GM19328 (cell line): ENCODE results near the gene JMJD8.
"Not testable (repeated sequence)": the region's sequence is repeated elsewhere in the genome, so short reads cannot be mapped to it uniquely, and the experiment has no call there.

Experiments
- ATAC-seq: cut with Tn5 transposase; IDR thresholded peaks from one replicate; pipeline ENCODE4 v1.9.1; 2021; ENCODE audit warnings: mild to moderate bottlenecking, moderate library complexity; ENCODE audit not compliant: unreplicated experiment

Gene JMJD8

DNA sequence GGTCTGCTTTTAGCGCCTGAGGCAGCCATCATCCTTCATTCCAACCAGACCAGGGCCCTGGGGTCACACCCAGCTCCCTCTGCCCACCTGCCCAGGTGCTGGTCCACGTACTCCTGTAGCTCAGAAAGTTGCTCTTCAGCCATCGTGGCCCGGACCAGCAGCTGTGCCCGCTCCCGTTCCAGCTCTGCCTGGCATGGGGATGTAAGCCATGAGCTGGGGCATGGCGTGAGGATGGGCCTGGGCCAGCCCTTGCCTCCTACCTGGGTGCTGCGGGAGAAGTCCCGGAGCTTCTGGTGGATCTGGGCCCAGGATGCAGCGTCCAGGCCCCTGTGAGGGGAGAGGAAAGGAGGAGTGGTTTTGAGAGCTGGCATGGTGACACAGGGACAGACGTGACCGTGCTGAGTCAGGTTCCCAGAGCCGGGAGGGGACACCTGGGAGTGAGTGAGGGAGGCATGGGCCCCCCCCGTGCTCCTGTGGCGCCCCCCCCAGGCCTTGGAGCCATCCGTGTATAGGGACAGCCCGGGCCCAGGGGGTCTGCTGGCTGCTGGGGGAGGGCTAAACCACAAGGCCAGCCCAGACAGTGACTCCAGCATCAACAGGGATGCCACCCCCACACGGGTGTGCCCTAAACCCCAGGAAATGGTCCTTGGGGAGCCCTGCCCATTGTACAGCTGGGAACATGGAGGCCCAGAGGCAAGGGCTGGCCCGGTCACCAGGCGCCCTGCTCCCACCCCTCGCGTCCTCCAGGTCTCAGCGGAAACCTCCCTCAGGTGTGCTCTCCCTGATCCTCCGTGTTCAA is 38.9 kb upstream of the JMJD8 start:
- no peak for ATAC-seq

- ATAC-seq = no peak
Measured at GRCh38 chr16:721765-722540, 37.8 kb upstream of the JMJD8 start.

GRCh38 chr16:720990-721764 is 37.0 kb upstream of the JMJD8 start, which contains the start of gene ANTKMT:
TSS of gene ANTKMT (plus strand) at chr16:721146. CDS start at chr16:721275, 129 bp downstream.
- ATAC-seq = peak; percentile 73

- peak; percentile 13 for ATAC-seq
Measured at GRCh38 chr16:720447-720989, 36.4 kb upstream of the JMJD8 start.

- ATAC-seq = no peak
Measured at GRCh38 chr16:719815-720446, 35.8 kb upstream of the JMJD8 start.

GRCh38 chr16:718922-719321 is 34.8 kb upstream of the JMJD8 start:
- ATAC-seq = no peak

GRCh38 chr16:718389-718788 is 34.3 kb upstream of the JMJD8 start:
- ATAC-seq = no peak

DNA sequence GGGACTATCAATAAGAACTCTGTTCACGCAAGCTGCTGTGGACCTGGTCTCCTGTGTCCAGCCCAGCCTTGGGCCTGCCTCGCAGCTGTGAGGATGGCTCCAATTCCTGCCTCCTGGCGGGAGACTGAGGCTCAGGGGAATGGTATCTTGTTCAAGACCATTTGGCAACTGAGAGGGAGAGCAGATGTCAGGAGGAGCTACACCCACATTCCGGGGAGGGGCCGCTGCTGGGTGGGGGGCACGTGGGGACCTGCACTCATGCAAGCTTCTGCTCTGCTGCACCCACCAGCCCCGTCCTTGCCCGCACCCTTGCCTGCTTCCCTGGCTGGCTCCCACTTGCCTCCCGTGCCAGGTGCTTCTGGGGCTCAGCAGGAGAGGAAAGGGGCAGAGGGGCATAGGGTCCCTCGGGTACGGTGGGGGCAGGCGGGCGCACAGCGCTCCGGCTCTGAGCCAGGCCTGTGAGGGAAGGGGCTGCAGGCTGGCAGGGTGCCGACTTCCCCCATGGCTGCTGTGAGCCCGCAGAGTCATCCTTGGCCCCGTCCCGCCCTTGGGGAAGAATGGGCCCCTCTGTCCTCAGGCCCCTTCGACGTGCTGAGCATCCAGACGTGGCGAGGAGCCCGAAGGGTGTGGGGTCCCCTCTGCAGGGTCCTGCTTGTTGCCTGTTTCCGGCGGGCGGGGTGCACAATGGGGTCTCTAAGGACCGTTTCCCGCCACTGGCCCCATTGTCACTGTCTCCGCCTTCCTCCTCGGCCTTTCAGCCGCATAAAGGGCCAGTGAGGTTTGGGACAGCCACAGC is 33.5 kb upstream of the JMJD8 start:
- ATAC-seq = no peak

- no peak for ATAC-seq
Measured at GRCh38 chr16:716768-717325, 32.7 kb upstream of the JMJD8 start.

DNA sequence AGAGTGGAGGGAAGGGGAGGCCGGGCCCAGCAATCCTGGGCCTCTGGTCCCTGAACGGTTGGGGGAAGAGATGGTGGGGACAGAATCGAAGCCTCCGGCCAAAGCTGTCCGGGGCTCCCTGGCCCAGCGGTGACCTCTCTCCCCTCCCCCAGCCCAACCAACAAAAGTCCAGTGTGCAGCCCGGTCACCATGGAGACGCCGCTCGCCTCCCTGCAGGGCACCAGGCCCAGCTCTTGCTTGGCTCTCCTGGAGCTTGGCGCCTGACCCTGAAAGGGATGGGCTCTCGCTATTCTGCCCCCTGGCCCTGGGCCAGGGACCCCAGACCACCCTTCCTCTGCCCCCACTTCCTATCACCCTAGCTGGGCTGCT is 32.0 kb upstream of the JMJD8 start:
- no peak for ATAC-seq

- no peak for ATAC-seq
Measured at GRCh38 chr16:715477-716199, 31.5 kb upstream of the JMJD8 start.

- ATAC-seq = no peak
Measured at GRCh38 chr16:714558-715476, 30.7 kb upstream of the JMJD8 start, which contains the start of gene METRN. TSS of gene METRN (plus strand) at chr16:715118. CDS start at chr16:715290, 172 bp downstream.

- no peak for ATAC-seq
Measured at GRCh38 chr16:714079-714478, 29.9 kb upstream of the JMJD8 start.

GRCh38 chr16:712740-713250 is 28.7 kb upstream of the JMJD8 start:
- not testable (repeated sequence) for ATAC-seq

DNA sequence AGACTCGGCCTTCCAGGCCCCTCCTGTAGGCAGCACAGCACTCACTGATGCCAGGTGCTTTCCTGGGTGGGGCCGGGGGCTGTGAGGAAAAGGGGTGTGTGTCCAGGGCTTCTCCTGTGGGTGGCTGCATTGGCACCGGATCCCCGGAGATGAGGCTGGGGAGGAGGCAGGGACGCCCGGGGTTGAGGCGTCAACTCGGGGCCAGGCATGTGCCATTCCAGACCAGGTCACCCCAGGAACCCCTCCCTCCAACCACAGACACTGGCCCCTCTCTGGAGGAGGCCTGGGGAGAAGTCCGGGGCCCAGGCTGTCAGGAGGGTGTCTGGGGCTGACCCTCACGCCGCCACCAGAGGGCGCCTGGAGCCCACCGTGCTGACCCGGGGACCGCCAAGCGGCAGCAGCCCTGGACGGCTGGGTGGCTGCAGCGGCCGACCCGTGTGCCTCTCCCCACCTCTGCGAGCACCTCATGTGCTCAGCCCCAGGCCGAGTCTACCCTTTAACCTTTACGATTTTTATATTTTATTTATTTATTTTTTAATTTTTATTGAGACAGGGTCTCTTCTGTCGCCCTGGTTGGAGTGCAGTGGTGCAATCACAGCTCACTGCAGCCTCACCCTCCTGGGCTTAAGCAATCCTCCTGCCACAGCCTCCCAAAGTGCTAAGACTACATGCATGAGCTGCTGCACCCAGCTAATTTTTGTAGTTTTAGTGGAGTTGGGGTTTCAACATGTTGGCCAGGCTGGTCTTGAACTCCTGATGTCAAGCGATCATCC is 27.6 kb upstream of the JMJD8 start:
- ATAC-seq = no peak

- no peak for ATAC-seq
Measured at GRCh38 chr16:711084-711483, 26.9 kb upstream of the JMJD8 start.
